OCI-LY7 (cell line): Measurements from ENCODE around the gene STK32C. TPM values are rescaled to one million over a fixed set of nuclear protein-coding genes. Genes with fewer than 3 reads are reported as not detected.

Experiments
- BruUV-seq: library from RNA; stranded (reverse); fragments of 400-500 nt; replicated peaks from 2 replicates; lab custom pipeline; 2021; lab: Mats Ljungman, UMichigan
- CTCF ChIA-PET: fragments of 300-600 bp; sonication (Branson Sonifier 250); formaldehyde crosslinking; loops from one replicate; lab custom pipeline; 2022; ENCODE audit warnings: antibody characterized with exemption; ENCODE audit not compliant: unreplicated experiment; lab: Charles Lee
- POLR2A ChIA-PET: fragments of 300-600 bp; sonication (Branson Sonifier 250); formaldehyde crosslinking; loops from one replicate; lab custom pipeline; 2022; ENCODE audit warnings: antibody characterized with exemption; lab: Charles Lee
- DNase-seq: peaks from one replicate; pipeline ENCODE4 v3.0.0-alpha.2; 2015; ENCODE audit warnings: low spot score
- H2AFZ ChIP-seq: fragments of 200-600 bp; sonication (generic), shearing (Covaris generic); 2 replicates; pipeline ENCODE4 v1.6.1; 2014; ENCODE audit warnings: mild to moderate bottlenecking, antibody characterized with exemption, low read length, moderate library complexity
- H3K27ac ChIP-seq: fragments of 200-600 bp; sonication (generic); 2 replicates; pipeline ENCODE4 v1.5.1; 2014; ENCODE audit warnings: mixed run types, low read depth, mild to moderate bottlenecking, moderate library complexity, low read length, inconsistent platforms; ENCODE audit not compliant: poor library complexity, severe bottlenecking
- H3K36me3 ChIP-seq: fragments of 200-600 bp; sonication (generic); 2 replicates; pipeline ENCODE4 v1.6.1; 2014; ENCODE audit warnings: mild to moderate bottlenecking, antibody characterized with exemption, low read length, moderate library complexity, mixed read lengths; ENCODE audit not compliant: insufficient read depth
- H3K4me1 ChIP-seq: fragments of 200-600 bp; sonication (generic); 2 replicates; pipeline ENCODE4 v1.5.1; 2014; ENCODE audit warnings: mild to moderate bottlenecking, low read length; ENCODE audit not compliant: insufficient read depth, poor library complexity, severe bottlenecking
- H3K4me2 ChIP-seq: fragments of 200-600 bp; sonication (generic); 2 replicates; pipeline ENCODE4 v1.6.1; 2014; ENCODE audit warnings: mild to moderate bottlenecking, low read length
- H3K4me3 ChIP-seq: fragments of 200-600 bp; sonication (generic); 2 replicates; pipeline ENCODE4 v1.5.1; 2014; ENCODE audit warnings: mild to moderate bottlenecking, low read depth, low read length; ENCODE audit not compliant: poor library complexity, severe bottlenecking
- H3K79me2 ChIP-seq: fragments of 200-600 bp; sonication (generic); 2 replicates; pipeline ENCODE4 v1.6.1; 2016; ENCODE audit warnings: low read depth, mild to moderate bottlenecking, low read length, moderate library complexity, mixed read lengths; ENCODE audit not compliant: insufficient read depth
- H3K9me2 ChIP-seq: fragments of 200-600 bp; sonication (generic); 2 replicates; pipeline ENCODE4 v1.6.1; 2016; ENCODE audit warnings: mild to moderate bottlenecking, low read length, mixed read lengths; ENCODE audit not compliant: insufficient read depth
- H3K9me3 ChIP-seq: fragments of 200-600 bp; sonication (generic); 2 replicates; pipeline ENCODE4 v1.6.1; 2014; ENCODE audit warnings: mild to moderate bottlenecking, mixed run types, low read length, mixed read lengths
- H4K20me1 ChIP-seq: fragments of 200-600 bp; sonication (generic); 2 replicates; pipeline ENCODE4 v1.6.1; 2014; ENCODE audit warnings: mild to moderate bottlenecking, antibody characterized with exemption, low read length, moderate library complexity, mixed read lengths; ENCODE audit not compliant: insufficient read depth
- CTCF ChIP-seq: fragments of 200-600 bp; sonication (generic); conservative IDR thresholded peaks from 2 replicates; pipeline ENCODE4 v1.5.1; 2014; ENCODE audit warnings: mild to moderate bottlenecking, antibody characterized with exemption, low read length, moderate library complexity, mixed read lengths
- EZH2phosphoT487 ChIP-seq: fragments of 200-600 bp; sonication (generic); IDR thresholded peaks from 2 replicates; pipeline ENCODE4 v1.6.1; 2018; ENCODE audit warnings: low read depth, borderline replicate concordance, mild to moderate bottlenecking, mixed run types, antibody characterized with exemption, low read length, moderate library complexity, mixed read lengths
- intact Hi-C: fragments of 100-400 bp; cut with micrococcal nuclease; formaldehyde crosslinking; loops from one replicate; pipeline ENCODE4 v1.10.0; 2022; ENCODE audit not compliant: unreplicated experiment
- total RNA-seq, 2 experiments: library from RNA; depleted of rRNA in 1 of 2; stranded (reverse); fragments of >200 nt in 1 of 2; shearing (Covaris generic) in 1 of 2; gene quantifications; 2 replicates each; pipeline ENCODE4 v1.2.3, GENCODE V29; 2014 to 2022

Gene STK32C
- total RNA-seq, 2 experiments from 2014 or later = 13.1 to 30.4 TPM

GRCh38 chr10:132302421-132303310, 5.1 kb downstream of the STK32C start:
- Histone ChIP-seq H2AFZ (no peak overlapping the region), H3K4me1 (no peaks in the 10 kb centered on the region), H3K36me3 (no peaks in the 10 kb centered on the region), H3K9me3 (no peaks in the 10 kb centered on the region), H3K79me2 (no peaks in the 10 kb centered on the region), H3K9me2 (no peaks in the 10 kb centered on the region), H3K27ac (no peak overlapping the region), H3K4me2 (no peak overlapping the region), H4K20me1 (no peaks in the 10 kb centered on the region), H3K4me3 (no peak overlapping the region)
- TF ChIP-seq CTCF (no peak), EZH2phosphoT487 (no peak)
- POLR2A ChIA-PET = interaction anchor here (0.5 kb wide), 1 partner anchor 14 kb away, joined by 3 read pairs; no protein-coding TSS in a partner anchor
- CTCF ChIA-PET = interaction anchor here (0.6 kb wide), 1 partner anchor 51 kb away, joined by 5 read pairs; no protein-coding TSS in a partner anchor
- no peak for DNase-seq
- intact Hi-C loops = no loop called here
- no TSS peak for BruUV-seq

GRCh38 chr10:132301371-132302330, 6.1 kb downstream of the STK32C start:
- Histone ChIP-seq H2AFZ (no peak overlapping the region), H4K20me1 (no peaks in the 10 kb centered on the region), H3K79me2 (no peaks in the 10 kb centered on the region), H3K4me3 (no peak overlapping the region), H3K9me3 (no peaks in the 10 kb centered on the region), H3K9me2 (no peaks in the 10 kb centered on the region), H3K27ac (no peak overlapping the region), H3K4me1 (no peaks in the 10 kb centered on the region), H3K36me3 (no peaks in the 10 kb centered on the region), H3K4me2 (no peak overlapping the region)
- ChIA-PET POLR2A (no interaction called here), CTCF (no interaction called here)
- no peak for DNase-seq
- BruUV-seq = no TSS peak
- TF ChIP-seq CTCF = no peak
- no peak for TF ChIP-seq EZH2phosphoT487
- intact Hi-C loops = no loop called here
